Suppressor macrophage (primary cell): ENCODE measurements around the gene POU4F1.

Source experiments
- DNase-seq, 4 experiments: peaks; one replicate each; pipeline ENCODE4 v3.0.0-alpha.2; 2020 to 2022

Gene POU4F1

GRCh38 chr13:78606471-78607408 lies 3.4 kb upstream of the POU4F1 start:
- no peak for DNase-seq

- no peak for DNase-seq
These were observed 1.6 kb upstream of the POU4F1 start for GRCh38 chr13:78604782-78605611.

- peak; percentile 42 to 69 (median 60) for DNase-seq
These were observed 652 bp downstream of the POU4F1 start for GRCh38 chr13:78602561-78603239.

- DNase-seq: no peak
These were observed 1.3 kb downstream of the POU4F1 start for GRCh38 chr13:78601874-78602560.

GRCh38 chr13:78601124-78601873 lies 2.1 kb downstream of the POU4F1 start:
- DNase-seq: peak in 2 of 4 experiments; percentile 31 to 47

GRCh38 chr13:78600280-78600883 lies 3.0 kb downstream of the POU4F1 start:
- DNase-seq: no peak

GRCh38 chr13:78599645-78600279 lies 3.6 kb downstream of the POU4F1 start:
- DNase-seq: peak in 2 of 4 experiments; percentile 31 to 57

- DNase-seq: no peak
These were observed 4.2 kb downstream of the POU4F1 start for GRCh38 chr13:78598966-78599644.

GRCh38 chr13:78598116-78598781 lies 5.1 kb downstream of the POU4F1 start:
- no peak for DNase-seq

- no peak for DNase-seq
These were observed 5.8 kb downstream of the POU4F1 start for GRCh38 chr13:78597602-78597932.

GRCh38 chr13:78596736-78597601 lies 6.4 kb downstream of the POU4F1 start:
- DNase-seq: no peak

GRCh38 chr13:78596399-78596735 lies 7.0 kb downstream of the POU4F1 start:
- no peak for DNase-seq

GRCh38 chr13:78595495-78596398 lies 7.6 kb downstream of the POU4F1 start:
- peak; percentile 43 to 78 (median 62) for DNase-seq

GRCh38 chr13:78594456-78594975 lies 8.8 kb downstream of the POU4F1 start:
- no peak for DNase-seq

- DNase-seq: no peak
These were observed 9.5 kb downstream of the POU4F1 start for GRCh38 chr13:78593652-78594455.

GRCh38 chr13:78593129-78593528 lies 10.2 kb downstream of the POU4F1 start:
- no peak for DNase-seq
